ENCODE results near the gene VRTN.

VRTN gene

DNA sequence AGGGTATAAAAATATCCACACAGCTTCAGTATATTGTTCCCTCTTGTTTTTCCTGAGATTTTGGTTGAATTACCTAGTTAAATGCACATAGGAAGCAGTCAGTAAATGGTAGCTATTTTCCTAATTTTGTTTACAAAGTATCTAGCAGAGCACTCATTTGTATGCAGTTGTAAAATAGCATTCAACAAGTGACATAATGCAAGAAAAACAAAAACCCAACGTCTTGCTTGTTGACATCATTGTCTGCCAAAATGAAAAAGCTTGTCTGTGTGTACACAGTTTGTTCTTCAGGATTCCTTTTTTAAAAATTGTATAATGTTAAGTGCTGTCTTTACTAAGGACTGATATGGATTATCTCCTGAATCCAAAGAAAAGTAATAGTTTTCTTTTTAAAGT lies 2.7 kb downstream of the VRTN start:
- Histone ChIP-seq H3K4me2 (ENCODE audit: low read length) (no peak overlapping the region), H3K36me3 (ENCODE audit: insufficient read depth, low read length) (no peaks in the 10 kb centered on the region), H3K4me1 (ENCODE audit: control insufficient read depth, insufficient read depth, low read length) (no peaks in the 10 kb centered on the region), H3K4me3 (ENCODE audit: low read length) (no peak overlapping the region), H3K9me3 (replicated peaks; ENCODE audit: low read length) (no peaks in the 10 kb centered on the region), H3K27me3 (ENCODE audit: control insufficient read depth, insufficient read depth, low read length) (peaks cover 67% of the 10 kb centered on the region), H3K9ac (ENCODE audit: low read depth, low read length) (no peak overlapping the region)

DNA sequence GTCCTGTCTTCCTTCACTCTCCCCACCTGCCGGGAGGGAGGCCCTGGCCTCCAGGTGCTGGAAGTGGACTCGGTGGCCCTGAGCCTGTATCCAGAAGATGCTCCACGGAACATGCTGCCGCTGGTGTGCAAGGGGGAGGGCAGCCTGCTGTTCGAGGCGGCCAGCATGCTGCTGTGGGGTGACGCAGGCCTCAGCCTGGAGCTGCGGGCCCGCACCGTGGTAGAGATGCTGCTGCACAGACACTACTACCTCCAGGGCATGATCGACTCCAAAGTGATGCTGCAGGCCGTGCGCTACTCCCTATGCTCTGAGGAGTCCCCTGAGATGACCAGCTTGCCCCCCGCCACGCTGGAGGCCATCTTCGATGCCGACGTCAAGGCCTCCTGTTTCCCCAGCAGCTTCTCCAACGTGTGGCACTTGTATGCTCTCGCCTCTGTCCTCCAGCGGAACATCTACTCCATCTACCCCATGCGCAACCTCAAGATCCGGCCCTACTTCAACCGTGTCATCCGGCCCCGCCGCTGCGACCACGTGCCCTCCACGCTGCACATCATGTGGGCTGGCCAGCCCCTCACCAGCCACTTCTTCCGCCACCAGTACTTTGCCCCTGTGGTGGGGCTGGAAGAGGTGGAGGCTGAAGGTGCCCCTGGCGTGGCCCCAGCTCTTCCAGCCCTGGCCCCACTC lies 8.8 kb downstream of the VRTN start:
- H3K9ac ChIP-seq (ENCODE audit: low read depth, low read length) = no peak overlapping the region
- peaks cover 70% of the 10 kb centered on the region for H3K27me3 ChIP-seq (ENCODE audit: control insufficient read depth, insufficient read depth, low read length)
- no peaks in the 10 kb centered on the region for H3K36me3 ChIP-seq (ENCODE audit: insufficient read depth, low read length)
- H3K4me2 ChIP-seq (ENCODE audit: low read length) = no peak overlapping the region
- H3K9me3 ChIP-seq (replicated peaks; ENCODE audit: low read length) = no peaks in the 10 kb centered on the region
- H3K4me3 ChIP-seq (ENCODE audit: low read length) = no peak overlapping the region
- no peaks in the 10 kb centered on the region for H3K4me1 ChIP-seq (ENCODE audit: control insufficient read depth, insufficient read depth, low read length)

DNA sequence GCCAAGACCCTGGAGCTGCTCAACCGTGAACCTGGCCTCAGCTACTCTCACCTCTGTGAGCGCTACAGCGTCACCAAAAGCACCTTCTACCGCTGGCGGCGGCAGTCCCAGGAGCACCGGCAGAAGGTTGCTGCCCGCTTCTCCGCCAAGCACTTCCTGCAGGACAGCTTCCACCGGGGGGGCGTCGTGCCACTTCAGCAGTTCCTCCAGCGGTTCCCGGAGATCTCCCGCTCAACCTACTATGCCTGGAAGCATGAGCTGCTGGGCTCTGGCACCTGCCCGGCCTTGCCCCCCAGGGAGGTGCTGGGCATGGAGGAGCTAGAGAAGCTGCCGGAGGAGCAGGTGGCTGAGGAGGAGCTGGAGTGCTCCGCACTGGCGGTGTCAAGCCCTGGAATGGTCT lies 9.3 kb downstream of the VRTN start:
- no peaks in the 10 kb centered on the region for H3K36me3 ChIP-seq (ENCODE audit: insufficient read depth, low read length)
- no peaks in the 10 kb centered on the region for H3K4me1 ChIP-seq (ENCODE audit: control insufficient read depth, insufficient read depth, low read length)
- peaks cover 66% of the 10 kb centered on the region for H3K27me3 ChIP-seq (ENCODE audit: control insufficient read depth, insufficient read depth, low read length)
- H3K4me3 ChIP-seq (ENCODE audit: low read length) = no peak overlapping the region
- H3K4me2 ChIP-seq (ENCODE audit: low read length) = no peak overlapping the region
- no peak overlapping the region for H3K9ac ChIP-seq (ENCODE audit: low read depth, low read length)
- no peaks in the 10 kb centered on the region for H3K9me3 ChIP-seq (replicated peaks; ENCODE audit: low read length)

DNA sequence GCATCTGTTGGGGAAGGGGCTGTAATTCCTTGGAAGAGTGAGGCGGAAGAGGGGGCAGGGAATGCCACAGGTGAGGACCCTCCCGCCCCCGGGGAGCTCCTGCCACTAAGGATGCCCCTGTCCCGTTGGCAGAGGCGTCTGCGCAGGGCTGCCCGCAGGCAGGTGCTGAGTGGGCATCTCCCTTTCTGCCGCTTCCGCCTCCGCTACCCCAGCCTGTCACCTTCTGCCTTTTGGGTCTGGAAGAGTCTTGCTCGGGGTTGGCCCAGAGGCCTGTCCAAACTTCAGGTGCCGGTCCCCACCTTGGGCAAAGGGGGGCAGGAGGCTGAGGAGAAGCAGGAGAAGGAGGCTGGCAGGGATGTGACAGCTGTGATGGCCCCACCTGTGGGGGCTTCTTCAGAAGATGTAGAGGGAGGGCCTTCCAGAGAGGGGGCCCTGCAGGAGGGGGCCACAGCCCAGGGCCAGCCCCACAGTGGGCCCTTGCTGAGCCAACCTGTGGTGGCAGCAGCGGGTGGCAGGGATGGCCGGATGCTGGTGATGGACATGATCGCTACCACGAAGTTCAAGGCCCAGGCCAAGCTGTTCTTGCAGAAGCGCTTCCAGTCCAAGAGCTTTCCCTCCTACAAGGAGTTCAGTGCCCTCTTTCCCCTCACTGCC lies 10.0 kb downstream of the VRTN start:
- Histone ChIP-seq H3K4me3 (ENCODE audit: low read length) (no peak overlapping the region), H3K9me3 (replicated peaks; ENCODE audit: low read length) (no peaks in the 10 kb centered on the region), H3K36me3 (ENCODE audit: insufficient read depth, low read length) (no peaks in the 10 kb centered on the region), H3K9ac (ENCODE audit: low read depth, low read length) (no peak overlapping the region), H3K4me2 (ENCODE audit: low read length) (no peak overlapping the region), H3K4me1 (ENCODE audit: control insufficient read depth, insufficient read depth, low read length) (no peaks in the 10 kb centered on the region), H3K27me3 (ENCODE audit: control insufficient read depth, insufficient read depth, low read length) (peaks cover 65% of the 10 kb centered on the region)

DNA sequence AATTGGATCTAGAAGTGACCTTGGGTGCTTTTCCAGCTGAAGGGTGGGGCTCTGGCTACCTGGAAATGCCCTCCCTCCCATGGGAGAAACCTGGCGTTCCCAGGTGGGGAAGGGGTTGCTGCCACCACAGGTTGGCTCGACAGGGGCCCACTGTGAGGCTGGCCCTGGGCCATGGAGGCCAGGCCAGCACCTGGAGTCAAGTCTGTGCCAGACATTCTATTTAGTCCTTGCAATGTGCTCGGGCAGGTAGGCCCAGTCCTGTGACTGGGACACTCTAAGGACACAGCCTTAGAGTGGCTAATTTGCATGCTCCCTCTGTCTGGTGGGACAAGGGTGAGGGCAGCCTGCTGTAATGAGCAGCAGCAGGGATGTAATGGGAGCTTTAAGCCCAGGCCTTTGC lies 11.9 kb downstream of the VRTN start:
- Histone ChIP-seq H3K4me2 (ENCODE audit: low read length) (no peak overlapping the region), H3K4me1 (ENCODE audit: control insufficient read depth, insufficient read depth, low read length) (no peaks in the 10 kb centered on the region), H3K9ac (ENCODE audit: low read depth, low read length) (no peak overlapping the region), H3K36me3 (ENCODE audit: insufficient read depth, low read length) (no peaks in the 10 kb centered on the region), H3K4me3 (ENCODE audit: low read length) (no peak overlapping the region), H3K9me3 (replicated peaks; ENCODE audit: low read length) (no peaks in the 10 kb centered on the region), H3K27me3 (ENCODE audit: control insufficient read depth, insufficient read depth, low read length) (peaks cover 79% of the 10 kb centered on the region)

DNA sequence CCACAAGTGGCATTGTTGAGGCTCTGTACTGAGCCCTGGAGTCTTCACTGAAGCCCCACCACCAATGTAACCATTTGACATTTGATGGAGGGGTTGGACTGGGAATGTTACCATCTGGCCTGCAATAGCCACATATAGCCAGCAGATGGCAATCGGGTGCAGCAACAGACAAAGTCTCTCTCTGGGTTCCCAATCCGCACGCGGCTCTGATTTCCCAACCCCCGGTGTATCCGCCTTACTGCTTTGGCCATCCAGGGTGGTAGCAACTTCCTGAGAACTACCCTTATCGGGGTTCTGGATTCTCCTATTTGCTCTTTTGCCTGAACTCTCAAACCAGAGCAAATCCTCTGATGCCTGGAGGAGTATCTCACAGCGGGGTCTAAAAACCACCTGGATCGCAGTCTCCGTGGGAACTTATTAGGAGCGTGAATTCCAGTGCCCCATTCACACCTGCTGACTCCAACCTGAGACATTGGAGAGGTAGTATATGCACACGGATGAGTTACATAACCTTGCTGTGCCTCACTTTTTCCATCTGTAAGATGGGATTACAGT lies 14.2 kb downstream of the VRTN start:
- Histone ChIP-seq H3K36me3 (ENCODE audit: insufficient read depth, low read length) (no peaks in the 10 kb centered on the region), H3K9ac (ENCODE audit: low read depth, low read length) (no peak overlapping the region), H3K9me3 (replicated peaks; ENCODE audit: low read length) (no peaks in the 10 kb centered on the region), H3K4me2 (ENCODE audit: low read length) (no peak overlapping the region), H3K4me3 (ENCODE audit: low read length) (no peak overlapping the region), H3K4me1 (ENCODE audit: control insufficient read depth, insufficient read depth, low read length) (no peaks in the 10 kb centered on the region), H3K27me3 (ENCODE audit: control insufficient read depth, insufficient read depth, low read length) (peaks cover 68% of the 10 kb centered on the region)

DNA sequence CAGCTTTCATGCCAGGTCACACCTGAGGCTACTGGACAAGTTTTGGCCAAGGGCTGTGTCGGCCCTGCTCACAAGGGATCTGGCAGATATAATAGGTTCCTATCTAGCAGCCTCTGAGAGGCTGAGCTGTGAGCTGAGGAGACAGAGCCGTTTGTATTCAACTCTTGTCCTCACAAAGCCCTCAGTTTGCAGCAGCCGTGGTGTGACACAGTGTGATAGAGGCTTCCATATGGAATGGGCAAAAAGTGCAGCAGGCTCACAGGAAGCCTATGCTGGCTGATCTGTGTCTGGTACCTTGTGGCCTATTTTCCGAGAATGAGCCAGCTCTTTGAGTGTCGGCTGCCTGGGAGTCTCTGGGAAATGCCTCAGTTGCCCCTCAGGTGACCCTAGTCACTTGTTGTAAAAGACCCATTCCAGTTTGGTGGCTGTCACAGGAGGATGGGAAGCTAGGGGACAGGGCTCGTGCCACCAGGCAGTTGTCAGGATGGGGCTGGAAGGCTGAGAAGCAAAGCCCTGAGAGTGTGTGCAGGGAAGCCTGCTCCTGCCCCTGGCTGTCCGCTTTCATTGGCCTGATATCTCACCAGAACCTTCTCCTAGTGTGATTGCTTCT lies 16.1 kb downstream of the VRTN start:
- Histone ChIP-seq H3K4me2 (ENCODE audit: low read length) (no peak overlapping the region), H3K4me3 (ENCODE audit: low read length) (no peak overlapping the region), H3K4me1 (ENCODE audit: control insufficient read depth, insufficient read depth, low read length) (no peaks in the 10 kb centered on the region), H3K36me3 (ENCODE audit: insufficient read depth, low read length) (no peaks in the 10 kb centered on the region), H3K27me3 (ENCODE audit: control insufficient read depth, insufficient read depth, low read length) (peaks cover 59% of the 10 kb centered on the region), H3K9me3 (replicated peaks; ENCODE audit: low read length) (no peaks in the 10 kb centered on the region), H3K9ac (ENCODE audit: low read depth, low read length) (no peak overlapping the region)

DNA sequence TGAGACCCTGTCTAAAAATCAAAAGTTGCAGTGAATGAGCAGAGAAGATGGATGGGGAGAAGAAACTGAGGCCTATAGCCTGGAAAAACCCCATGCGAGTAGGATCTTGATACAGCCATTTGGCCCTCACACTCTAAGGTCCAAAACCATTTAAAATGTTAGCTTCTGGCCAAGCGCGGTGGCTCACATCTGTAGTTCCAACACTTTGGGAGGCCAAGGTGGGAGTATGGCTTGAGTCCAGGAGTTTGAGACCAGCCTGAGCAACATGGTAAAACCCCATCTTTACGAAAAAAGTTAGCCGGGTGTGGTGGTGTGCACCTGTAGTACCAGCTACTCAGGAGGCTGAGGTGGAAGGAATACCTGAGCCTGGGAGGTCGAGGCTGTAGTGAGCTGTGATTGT lies 19.8 kb downstream of the VRTN start:
- H3K4me1 ChIP-seq (ENCODE audit: control insufficient read depth, insufficient read depth, low read length) = no peaks in the 10 kb centered on the region
- no peak overlapping the region for H3K9ac ChIP-seq (ENCODE audit: low read depth, low read length)
- no peak overlapping the region for H3K4me2 ChIP-seq (ENCODE audit: low read length)
- no peaks in the 10 kb centered on the region for H3K36me3 ChIP-seq (ENCODE audit: insufficient read depth, low read length)
- no peak overlapping the region for H3K4me3 ChIP-seq (ENCODE audit: low read length)
- H3K9me3 ChIP-seq (replicated peaks; ENCODE audit: low read length) = no peaks in the 10 kb centered on the region
- peaks cover 42% of the 10 kb centered on the region for H3K27me3 ChIP-seq (ENCODE audit: control insufficient read depth, insufficient read depth, low read length)

DNA sequence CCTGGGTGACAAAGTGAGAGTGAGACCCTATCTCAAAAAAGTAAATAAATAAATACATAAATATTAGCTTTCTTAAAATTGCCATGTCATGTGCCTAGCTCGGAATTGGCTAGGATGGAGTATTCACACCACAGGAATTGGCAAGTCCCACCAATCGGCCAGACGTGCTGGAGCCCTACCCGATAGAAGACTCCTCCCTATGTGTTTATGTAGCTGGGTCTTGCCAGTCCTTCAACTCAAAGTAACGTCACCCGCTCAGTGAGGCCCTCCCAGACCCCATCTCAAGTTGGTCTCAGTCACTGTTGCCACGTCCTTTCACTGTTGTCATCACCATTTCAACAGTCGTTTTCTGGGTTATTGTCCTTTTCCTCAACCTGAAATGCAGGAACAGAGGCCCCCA lies 20.2 kb downstream of the VRTN start:
- Histone ChIP-seq H3K4me2 (ENCODE audit: low read length) (no peak overlapping the region), H3K27me3 (ENCODE audit: control insufficient read depth, insufficient read depth, low read length) (peaks cover 41% of the 10 kb centered on the region), H3K4me1 (ENCODE audit: control insufficient read depth, insufficient read depth, low read length) (no peaks in the 10 kb centered on the region), H3K9ac (ENCODE audit: low read depth, low read length) (no peak overlapping the region), H3K9me3 (replicated peaks; ENCODE audit: low read length) (no peaks in the 10 kb centered on the region), H3K4me3 (ENCODE audit: low read length) (no peak overlapping the region), H3K36me3 (ENCODE audit: insufficient read depth, low read length) (no peaks in the 10 kb centered on the region)

DNA sequence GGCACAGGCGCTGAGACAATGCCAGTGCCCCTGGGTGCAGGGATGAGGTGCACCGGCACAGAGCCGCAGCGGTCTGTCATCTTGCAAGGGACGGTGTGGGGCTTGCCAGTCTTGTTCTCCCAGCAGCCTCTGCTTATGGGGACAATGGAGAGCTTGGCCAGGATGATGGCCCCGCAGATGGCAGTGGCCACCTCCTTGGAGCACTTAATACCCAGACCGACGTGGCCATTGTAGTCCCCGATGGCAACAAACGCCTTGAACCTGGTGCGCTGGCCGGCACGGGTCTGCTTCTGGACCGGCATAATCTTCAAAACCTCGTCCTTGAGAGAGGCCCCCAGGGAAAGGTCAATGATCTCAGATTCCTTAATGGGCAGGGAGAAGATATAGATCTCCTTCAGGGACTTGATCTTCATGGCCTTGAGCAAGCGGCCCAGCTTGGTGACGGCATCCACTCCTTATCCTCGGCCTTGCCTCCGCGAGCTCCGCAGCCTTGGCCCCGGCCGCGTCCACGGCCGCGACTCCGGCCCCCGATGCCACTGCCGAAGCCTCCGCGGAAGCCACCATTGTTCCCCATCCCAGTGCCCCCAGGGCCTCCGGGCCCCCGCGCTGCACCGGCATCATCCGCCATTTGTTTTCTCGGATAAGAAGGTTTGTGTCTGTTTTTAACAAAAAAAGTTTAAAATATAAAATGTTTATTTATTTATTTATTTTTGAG lies 29.9 kb downstream of the VRTN start:
- H3K4me1 ChIP-seq (ENCODE audit: control insufficient read depth, insufficient read depth, low read length) = no peaks in the 10 kb centered on the region
- H3K27me3 ChIP-seq (ENCODE audit: control insufficient read depth, insufficient read depth, low read length) = peaks cover 9% of the 10 kb centered on the region
- H3K9ac ChIP-seq (ENCODE audit: low read depth, low read length) = no peak overlapping the region
- H3K4me3 ChIP-seq (ENCODE audit: low read length) = no peak overlapping the region
- no peaks in the 10 kb centered on the region for H3K36me3 ChIP-seq (ENCODE audit: insufficient read depth, low read length)
- no peak overlapping the region for H3K4me2 ChIP-seq (ENCODE audit: low read length)
- H3K9me3 ChIP-seq (replicated peaks; ENCODE audit: low read length) = no peaks in the 10 kb centered on the region

DNA sequence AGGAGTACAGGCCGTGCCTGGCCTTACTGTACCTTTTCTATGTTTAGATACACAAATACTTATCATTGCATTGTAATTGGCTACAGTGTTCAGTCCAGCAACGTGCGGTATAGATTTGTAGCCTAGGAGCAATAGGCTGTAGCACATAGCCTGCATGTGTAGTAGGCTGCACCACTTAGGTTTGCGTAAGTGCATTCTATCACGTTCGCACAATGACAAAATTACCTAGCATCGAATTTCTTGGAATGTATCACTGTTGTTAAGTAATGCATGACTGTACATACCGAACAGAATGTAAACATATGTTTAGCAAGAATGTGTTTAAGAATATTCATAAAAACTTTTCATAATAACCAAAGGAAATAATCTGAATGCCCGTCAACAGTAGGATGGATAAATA lies 31.9 kb downstream of the VRTN start:
- H3K4me2 ChIP-seq (ENCODE audit: low read length) = no peak overlapping the region
- no peaks in the 10 kb centered on the region for H3K9me3 ChIP-seq (replicated peaks; ENCODE audit: low read length)
- H3K4me1 ChIP-seq (ENCODE audit: control insufficient read depth, insufficient read depth, low read length) = no peaks in the 10 kb centered on the region
- no peak overlapping the region for H3K9ac ChIP-seq (ENCODE audit: low read depth, low read length)
- no peak overlapping the region for H3K4me3 ChIP-seq (ENCODE audit: low read length)
- no peaks in the 10 kb centered on the region for H3K36me3 ChIP-seq (ENCODE audit: insufficient read depth, low read length)
- H3K27me3 ChIP-seq (ENCODE audit: control insufficient read depth, insufficient read depth, low read length) = no peaks in the 10 kb centered on the region
